ENCODE measurements around the gene RALBP1.

- 0 out of 2 replicates have a peak, but pooled peaks have one; percentile 23 for TF ChIP-seq CTCF (conservative IDR thresholded peaks at IDR 0.05; ENCODE audit: low read depth, low read length)
- TF ChIP-seq USF2 (IDR thresholded peaks at IDR 0.05; ENCODE audit: low read depth, low read length), result no peak
- TF ChIP-seq CEBPB (IDR thresholded peaks at IDR 0.05; ENCODE audit: low read depth, low read length), result no peak
These were observed at the start of gene RALBP1 for GRCh38 chr18:9474983-9475642.
